Activated CD8-positive, alpha-beta memory T cell treated with anti-CD3 and anti-CD28 coated beads, Interleukin-2, amount 10 ng/mL, durations not matched to agents 7 days and 5 days (primary cell): Measurements from ENCODE around the gene DNAH6. TPM values are rescaled to one million over a fixed set of nuclear protein-coding genes. Genes with fewer than 3 reads are reported as not detected.
"Not testable (repeated sequence)": the region's sequence is repeated elsewhere in the genome, so short reads cannot be mapped to it uniquely, and the experiment has no call there.

Experiments used
- ATAC-seq: fragments of 150-1000 bp; cut with Tn5 transposase; one replicate; pipeline ENCODE4 v1.10.0; 2021; ENCODE audit warnings: moderate library complexity
- CTCF ChIA-PET: fragments of 350-600 bp; sonication (Branson Sonifier 250); formaldehyde crosslinking; loops from one replicate; lab custom pipeline; 2021; ENCODE audit warnings: antibody characterized with exemption; lab: Charles Lee
- DNase-seq: peaks from one replicate; pipeline ENCODE4 v3.0.0-alpha.2; 2020
- H3K27ac Mint-ChIP-seq: one replicate; pipeline ENCODE4 v1.8.0; 2021; ENCODE audit warnings: mild to moderate bottlenecking, mixed read lengths
- H3K27me3 Mint-ChIP-seq: one replicate; pipeline ENCODE4 v1.8.0; 2021; ENCODE audit warnings: mixed read lengths
- H3K36me3 Mint-ChIP-seq: one replicate; pipeline ENCODE4 v1.8.0; 2021; ENCODE audit warnings: mild to moderate bottlenecking, mixed read lengths
- H3K4me1 Mint-ChIP-seq: one replicate; pipeline ENCODE4 v1.8.0; 2021; ENCODE audit warnings: mixed read lengths
- H3K4me3 Mint-ChIP-seq: one replicate; pipeline ENCODE4 v1.8.0; 2021; ENCODE audit warnings: mild to moderate bottlenecking, moderate library complexity, mixed read lengths
- H3K9me3 Mint-ChIP-seq: one replicate; pipeline ENCODE4 v1.8.0; 2022; ENCODE audit warnings: low read depth, mixed read lengths
- total RNA-seq, 2 experiments: library from RNA; stranded (reverse); gene quantifications; one replicate each; pipeline ENCODE4 v1.2.3, GENCODE V29; 2021

Gene DNAH6
- under 1 TPM; 0.63 to 0.85 TPM for total RNA-seq

- Mint-ChIP-seq H3K9me3 (peaks cover 5% of the 10 kb centered on the region), H3K27me3 (peaks cover 24% of the 10 kb centered on the region), H3K4me1 (peaks cover 20% of the 10 kb centered on the region), H3K36me3 (peaks cover 2% of the 10 kb centered on the region), H3K4me3 (peak within 1 kb of the TSS; percentile 71), H3K27ac (peak within 1 kb of the TSS; percentile 39)
- CTCF ChIA-PET, result interaction anchor here (1.0 to 1.7 kb wide), 4 partner anchors 16 to 409 kb away, joined by 3 to 6 read pairs (median 4); no protein-coding TSS in a partner anchor
- DNase-seq (peak; percentile 93), ATAC-seq (peak; percentile 99)
These were observed at the start of gene DNAH6 for GRCh38 chr2:84516234-84516986. DNAH6 (plus strand) TSS chr2:84516498; CDS start chr2:84517827, 1,329 bp downstream.

- H3K27me3 Mint-ChIP-seq, result no peaks in the 10 kb centered on the region
- peaks cover 5% of the 10 kb centered on the region for H3K36me3 Mint-ChIP-seq
- H3K4me3 Mint-ChIP-seq, result no peak overlapping the region
- DNase-seq, result no peak
- no peak for ATAC-seq
- peaks cover 9% of the 10 kb centered on the region for H3K9me3 Mint-ChIP-seq
- CTCF ChIA-PET, result no interaction called here
- H3K27ac Mint-ChIP-seq, result no peak overlapping the region
- H3K4me1 Mint-ChIP-seq, result no peaks in the 10 kb centered on the region
These were observed 48.9 kb upstream of the DNAH6 start for GRCh38 chr2:84467389-84467788.

DNA sequence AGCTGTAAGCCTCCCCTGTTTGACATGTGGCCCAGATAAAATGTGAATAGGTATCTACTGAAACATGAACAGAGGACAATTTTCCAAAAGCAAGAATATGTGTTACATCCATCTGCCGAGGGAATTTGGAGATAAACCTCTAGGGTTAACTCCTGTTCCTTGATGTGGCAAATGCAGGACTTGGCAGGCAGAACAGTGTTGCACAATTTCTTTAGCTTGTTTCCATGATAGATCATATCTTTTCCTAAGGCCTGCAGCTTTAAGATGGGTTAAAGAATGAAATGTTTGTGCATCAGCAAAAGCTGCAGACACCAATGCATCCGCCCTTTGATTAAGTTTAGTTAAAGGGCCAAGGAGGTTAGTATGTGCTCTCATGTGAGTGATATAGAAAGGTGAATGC, 43.9 kb upstream of the DNAH6 start:
- not testable (repeated sequence) for H3K4me1 Mint-ChIP-seq, H3K9me3 Mint-ChIP-seq, H3K27me3 Mint-ChIP-seq, H3K27ac Mint-ChIP-seq, DNase-seq, ATAC-seq, H3K4me3 Mint-ChIP-seq, H3K36me3 Mint-ChIP-seq
- CTCF ChIA-PET, result interaction anchor here (1.0 kb wide), 1 partner anchor 369 kb away, joined by 3 read pairs; no protein-coding TSS in a partner anchor

DNA sequence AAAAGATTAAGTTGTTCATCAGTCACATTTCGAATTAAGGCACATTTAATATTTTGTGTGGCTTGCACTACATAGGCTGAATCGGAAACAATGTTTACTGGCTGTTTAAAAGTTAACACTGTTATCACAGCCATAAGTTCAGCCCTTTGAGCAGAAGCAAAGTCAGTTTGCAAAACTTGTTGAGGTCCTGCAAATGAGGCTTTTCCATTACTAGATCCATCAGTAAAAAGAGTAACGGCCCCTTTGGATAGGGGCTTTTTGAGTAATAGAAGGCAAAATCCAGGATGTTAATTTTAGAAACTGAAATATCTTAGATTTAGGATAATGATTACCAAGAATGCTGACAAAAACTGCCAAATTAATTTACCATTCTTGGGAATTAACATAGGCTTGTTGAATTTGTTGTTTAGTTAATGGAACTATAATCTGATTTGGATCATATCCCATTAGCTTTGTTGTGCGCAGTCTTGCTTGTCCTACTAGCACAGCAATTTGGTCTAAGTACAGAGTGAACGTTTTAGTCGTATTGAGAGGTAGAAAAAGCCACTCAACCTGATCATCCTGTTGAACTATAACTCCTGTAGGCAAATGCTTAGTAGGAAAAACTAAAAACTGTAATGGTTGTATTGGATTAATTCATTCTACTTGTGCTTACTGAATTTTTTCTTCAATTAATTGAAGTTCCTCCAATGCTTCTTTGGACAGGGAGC, 43.3 kb upstream of the DNAH6 start:
- Mint-ChIP-seq H3K4me1 (no peaks in the 10 kb centered on the region), H3K9me3 (peaks cover 7% of the 10 kb centered on the region), H3K27ac (no peak overlapping the region), H3K27me3 (no peaks in the 10 kb centered on the region), H3K36me3 (peaks cover 1% of the 10 kb centered on the region), H3K4me3 (no peak overlapping the region)
- CTCF ChIA-PET, result interaction anchor here (1.0 kb wide), 1 partner anchor 369 kb away, joined by 3 read pairs; no protein-coding TSS in a partner anchor
- ATAC-seq (no peak), DNase-seq (no peak)

DNA sequence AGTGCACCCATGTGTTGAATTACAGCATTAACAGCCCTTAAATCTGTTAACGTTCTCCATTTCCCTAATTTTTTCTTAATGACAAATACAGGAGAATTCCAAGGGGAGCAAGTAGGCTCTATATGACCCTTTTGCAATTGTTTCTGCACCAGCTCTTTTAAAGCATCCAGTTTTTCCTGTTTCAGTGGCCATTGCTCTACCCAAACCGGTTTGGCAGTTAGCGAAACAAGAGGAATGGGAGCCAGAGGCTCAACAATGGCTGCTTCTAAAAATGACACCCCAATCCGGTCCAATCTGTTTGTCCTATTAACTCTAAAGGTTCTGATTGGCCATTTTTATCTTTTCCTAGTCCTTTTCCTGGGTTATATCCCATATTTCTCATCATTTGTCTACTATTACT, 42.1 kb upstream of the DNAH6 start:
- H3K27ac Mint-ChIP-seq, result no peak overlapping the region
- DNase-seq (no peak), ATAC-seq (no peak)
- no peaks in the 10 kb centered on the region for H3K4me1 Mint-ChIP-seq
- H3K27me3 Mint-ChIP-seq, result no peaks in the 10 kb centered on the region
- peaks cover 7% of the 10 kb centered on the region for H3K9me3 Mint-ChIP-seq
- CTCF ChIA-PET, result no interaction called here
- no peak overlapping the region for H3K4me3 Mint-ChIP-seq
- H3K36me3 Mint-ChIP-seq, result peaks cover 1% of the 10 kb centered on the region

DNA sequence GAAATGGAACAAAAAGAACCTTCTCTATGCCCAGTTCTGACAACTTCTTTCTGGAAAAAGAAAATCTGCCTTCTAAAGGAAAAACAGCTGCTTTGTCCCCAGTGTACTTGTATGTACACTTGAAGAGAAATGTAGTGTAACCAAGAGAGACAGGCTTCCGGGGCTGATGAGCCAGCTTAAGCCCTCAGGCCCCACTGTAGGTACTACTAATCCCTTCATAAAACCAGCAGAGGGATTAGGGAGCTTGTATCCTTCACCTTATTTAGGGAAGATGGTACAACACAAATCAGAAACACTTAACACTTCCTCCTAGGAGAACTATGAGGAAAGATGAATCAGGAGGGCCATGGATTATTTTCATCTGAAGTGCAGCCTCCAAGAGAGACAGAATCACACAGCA, 38.4 kb upstream of the DNAH6 start:
- Mint-ChIP-seq H3K9me3 (peaks cover 7% of the 10 kb centered on the region), H3K4me3 (no peak overlapping the region), H3K4me1 (peaks cover 7% of the 10 kb centered on the region), H3K36me3 (no peaks in the 10 kb centered on the region), H3K27me3 (no peaks in the 10 kb centered on the region), H3K27ac (no peak overlapping the region)
- DNase-seq (no peak), ATAC-seq (no peak)
- CTCF ChIA-PET, result interaction anchor here (1.0 to 1.1 kb wide), 2 partner anchors 22 to 448 kb away, joined by 3 read pairs; no protein-coding TSS in a partner anchor

DNA sequence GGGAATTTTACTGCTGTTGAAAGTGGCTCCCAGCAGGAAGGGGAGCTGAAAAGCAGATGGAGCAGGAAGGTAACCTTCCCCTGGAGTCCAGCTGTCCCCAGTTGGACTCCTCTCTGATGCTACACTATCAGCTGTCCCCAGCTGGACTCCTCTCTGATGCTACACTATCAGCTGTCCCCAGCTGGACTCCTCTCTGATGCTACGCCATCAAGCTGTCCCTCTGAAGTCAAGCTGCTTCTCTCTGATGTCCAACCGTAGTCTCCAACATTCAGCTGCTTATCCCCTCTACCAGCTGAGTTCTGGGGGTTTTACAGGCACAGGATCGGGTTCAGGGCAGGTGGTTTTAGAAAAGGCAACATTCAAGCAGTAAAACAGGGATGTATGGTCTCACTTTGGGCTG, 37.4 kb upstream of the DNAH6 start:
- ATAC-seq, result no peak
- Mint-ChIP-seq H3K27ac (no peak overlapping the region), H3K36me3 (no peaks in the 10 kb centered on the region), H3K4me1 (peaks cover 7% of the 10 kb centered on the region), H3K9me3 (peaks cover 7% of the 10 kb centered on the region), H3K4me3 (no peak overlapping the region), H3K27me3 (no peaks in the 10 kb centered on the region)
- CTCF ChIA-PET, result no interaction called here
- DNase-seq, result no peak

DNA sequence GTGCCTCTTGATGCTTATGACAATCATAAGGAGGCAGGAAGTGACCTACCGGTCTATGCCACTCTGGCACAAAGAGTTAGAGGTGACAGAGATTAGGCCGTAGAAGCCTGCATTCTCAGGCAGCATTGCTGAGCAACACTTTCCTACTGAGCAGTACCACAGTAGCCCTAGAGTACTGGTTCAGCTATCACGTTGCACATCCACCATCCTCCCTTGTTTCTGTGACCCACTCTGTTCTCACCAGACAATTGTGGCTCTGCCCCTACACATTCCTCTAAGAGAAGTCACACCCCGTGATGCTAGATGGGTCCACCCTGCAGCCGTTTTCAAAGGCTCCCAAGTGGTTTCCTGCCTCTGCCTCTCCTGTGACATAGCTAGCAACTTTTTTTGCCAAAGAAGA, 34.6 kb upstream of the DNAH6 start:
- CTCF ChIA-PET, result no interaction called here
- H3K36me3 Mint-ChIP-seq, result no peaks in the 10 kb centered on the region
- H3K27ac Mint-ChIP-seq, result no peak overlapping the region
- peaks cover 3% of the 10 kb centered on the region for H3K9me3 Mint-ChIP-seq
- H3K4me1 Mint-ChIP-seq, result peaks cover 7% of the 10 kb centered on the region
- no peak overlapping the region for H3K4me3 Mint-ChIP-seq
- no peak for DNase-seq
- ATAC-seq, result no peak
- no peaks in the 10 kb centered on the region for H3K27me3 Mint-ChIP-seq

DNA sequence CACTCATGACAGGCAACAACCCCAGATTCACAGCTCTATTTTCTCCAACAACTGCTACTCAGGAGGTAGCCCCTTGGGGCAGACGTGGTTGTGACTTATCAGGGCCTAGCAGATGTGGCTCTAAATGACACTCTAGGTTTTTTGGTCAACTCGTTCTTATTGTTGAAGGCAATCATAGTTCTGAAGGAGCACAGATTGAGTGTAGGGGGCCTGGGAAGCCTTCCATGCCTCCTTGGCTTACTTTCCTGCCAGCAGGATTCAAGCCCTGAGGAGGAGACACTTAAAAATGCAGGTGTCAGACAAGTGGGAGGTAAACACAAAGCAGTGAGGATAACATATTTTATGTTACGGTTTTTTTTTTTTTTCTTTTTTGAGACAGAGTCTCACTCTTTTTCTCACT, 33.7 kb upstream of the DNAH6 start:
- H3K4me3 Mint-ChIP-seq, result no peak overlapping the region
- H3K9me3 Mint-ChIP-seq, result no peaks in the 10 kb centered on the region
- no peaks in the 10 kb centered on the region for H3K36me3 Mint-ChIP-seq
- H3K4me1 Mint-ChIP-seq, result peaks cover 7% of the 10 kb centered on the region
- CTCF ChIA-PET, result interaction anchor here (0.8 kb wide), 1 partner anchor 444 kb away, joined by 3 read pairs; no protein-coding TSS in a partner anchor
- DNase-seq (no peak), ATAC-seq (no peak)
- H3K27ac Mint-ChIP-seq, result no peak overlapping the region
- no peaks in the 10 kb centered on the region for H3K27me3 Mint-ChIP-seq

- Mint-ChIP-seq H3K36me3 (no peaks in the 10 kb centered on the region), H3K27ac (no peak overlapping the region), H3K4me3 (no peak overlapping the region), H3K4me1 (peaks cover 7% of the 10 kb centered on the region), H3K27me3 (no peaks in the 10 kb centered on the region), H3K9me3 (no peaks in the 10 kb centered on the region)
- no peak for DNase-seq
- CTCF ChIA-PET, result no interaction called here
- no peak for ATAC-seq
These were observed 33.0 kb upstream of the DNAH6 start for GRCh38 chr2:84483320-84483719.

DNA sequence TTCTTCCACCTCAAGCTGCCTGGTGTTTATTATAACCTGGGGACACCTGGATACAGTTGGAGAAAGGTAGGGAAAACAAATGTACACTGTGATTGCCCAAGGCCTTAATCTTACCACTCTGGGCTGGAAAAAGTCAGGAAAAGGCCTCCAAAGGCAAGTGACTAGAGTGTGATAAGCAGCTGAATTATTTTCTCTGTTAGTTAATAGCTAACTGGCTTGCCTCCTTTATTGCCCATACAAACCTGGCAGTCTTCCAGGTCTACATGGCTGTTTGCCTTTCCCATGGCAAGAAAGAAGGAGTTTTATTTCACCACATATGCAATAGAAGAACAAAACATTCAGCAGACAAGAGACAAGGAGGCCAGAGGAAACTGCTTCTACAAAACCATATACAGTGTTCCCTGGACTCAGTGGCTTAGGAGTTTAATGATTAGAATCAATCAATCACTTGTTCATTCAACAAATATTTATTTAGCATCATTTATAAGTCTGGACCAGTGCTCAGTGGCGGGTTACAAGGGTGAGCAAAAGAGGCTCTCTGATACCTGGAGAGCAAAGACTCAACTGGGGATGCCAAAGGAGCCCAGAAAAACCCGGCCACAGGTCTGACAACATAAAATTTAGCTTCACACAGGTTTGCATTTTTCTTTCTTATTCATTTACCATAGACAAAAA, 29.7 kb upstream of the DNAH6 start:
- ATAC-seq (no peak), DNase-seq (no peak)
- H3K36me3 Mint-ChIP-seq, result no peaks in the 10 kb centered on the region
- CTCF ChIA-PET, result interaction anchor here (0.6 kb wide), 1 partner anchor 543 kb away, joined by 4 read pairs; no protein-coding TSS in a partner anchor
- H3K9me3 Mint-ChIP-seq, result no peaks in the 10 kb centered on the region
- no peak overlapping the region for H3K4me3 Mint-ChIP-seq
- peaks cover 5% of the 10 kb centered on the region for H3K4me1 Mint-ChIP-seq
- no peaks in the 10 kb centered on the region for H3K27me3 Mint-ChIP-seq
- H3K27ac Mint-ChIP-seq, result no peak overlapping the region

DNA sequence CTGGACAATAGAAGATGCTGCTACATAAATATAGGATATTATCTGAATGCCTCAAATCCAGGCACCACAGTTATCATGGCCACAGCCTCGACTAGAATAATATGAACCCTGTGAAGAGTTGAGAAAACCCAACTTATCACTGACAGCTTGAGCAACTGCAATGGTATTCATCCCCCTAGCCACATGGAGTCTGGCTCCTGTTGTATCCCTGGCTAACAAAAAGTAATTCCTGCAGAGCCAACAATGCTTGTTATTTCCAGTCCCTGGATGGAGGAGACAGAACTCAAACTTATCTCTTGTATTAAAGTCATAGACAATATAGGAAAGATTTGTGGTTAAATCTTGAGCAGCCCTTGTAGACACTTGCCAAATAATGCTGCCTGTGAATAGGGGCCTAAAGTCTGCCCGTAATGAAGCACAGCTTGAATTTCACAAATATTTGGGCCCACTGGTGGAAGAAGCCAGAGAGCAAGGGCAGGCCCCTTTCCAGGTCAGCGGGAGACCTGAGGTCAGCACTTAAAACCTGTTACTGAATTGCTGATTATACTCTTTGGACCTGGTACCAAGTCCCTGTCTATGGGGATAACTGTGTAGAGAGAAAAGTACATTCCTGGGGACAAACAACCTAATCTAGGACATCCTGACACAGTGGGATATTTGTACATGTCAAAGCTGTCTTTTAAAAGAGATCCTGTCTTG, 28.9 kb upstream of the DNAH6 start:
- Mint-ChIP-seq H3K4me1 (no peaks in the 10 kb centered on the region), H3K27me3 (no peaks in the 10 kb centered on the region), H3K27ac (no peak overlapping the region), H3K9me3 (no peaks in the 10 kb centered on the region), H3K36me3 (no peaks in the 10 kb centered on the region), H3K4me3 (no peak overlapping the region)
- DNase-seq (no peak), ATAC-seq (no peak)
- CTCF ChIA-PET, result no interaction called here

DNA sequence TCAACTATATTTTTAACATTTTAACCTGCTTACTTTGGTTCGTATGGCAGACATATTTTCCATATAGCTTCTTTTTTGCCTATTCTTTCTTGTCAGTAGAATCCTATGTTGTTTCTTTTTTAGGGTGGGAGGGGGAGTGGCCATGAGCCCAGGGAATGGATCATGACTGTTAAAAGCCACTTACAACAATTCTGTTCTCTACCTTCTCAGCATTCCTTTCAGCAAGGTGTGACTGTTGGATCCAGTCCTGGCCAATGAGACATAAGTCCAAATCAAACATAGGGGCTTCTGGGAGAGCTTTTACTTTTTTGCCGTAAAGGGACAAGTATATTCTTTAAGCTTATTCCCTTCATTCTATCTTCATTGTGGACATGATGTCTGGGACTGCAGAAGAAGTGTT, 25.0 kb upstream of the DNAH6 start:
- Mint-ChIP-seq H3K27ac (no peak overlapping the region), H3K36me3 (no peaks in the 10 kb centered on the region), H3K4me1 (peaks cover 5% of the 10 kb centered on the region), H3K27me3 (no peaks in the 10 kb centered on the region), H3K4me3 (no peak overlapping the region), H3K9me3 (no peaks in the 10 kb centered on the region)
- CTCF ChIA-PET, result interaction anchor here (1.1 kb wide), 1 partner anchor 140 kb away, joined by 3 read pairs; no protein-coding TSS in a partner anchor
- ATAC-seq (no peak), DNase-seq (no peak)
